Kidney (tissue), 14 donors: ENCODE data around the gene FCRL2. TPM values are rescaled to one million over a fixed set of nuclear protein-coding genes. Genes with fewer than 3 reads are reported as not detected.
A peak's percentile ranks its signal among the peaks of the same experiment; 100 is the strongest.

ENCODE experiments used
- DNase-seq, 5 donors: peaks; one replicate each; pipeline ENCODE4 v3.0.0-alpha.2; 2013 to 2020
- FAIRE-seq: peaks from 2 replicates; lab custom pipeline; 2012; peaks lifted over from hg19 to GRCh38; lab: Jason Lieb, UNC
- H3K27ac ChIP-seq, 2 donors: one replicate each; pipeline ENCODE4 v1.7.0; 2013; ENCODE audit warnings: low read depth in 2 of 2, low read length in 2 of 2, inconsistent platforms in 1 of 2
- H3K27me3 ChIP-seq: one replicate; pipeline ENCODE4 v1.7.1; 2013; ENCODE audit warnings: low read length, inconsistent platforms; ENCODE audit not compliant: control insufficient read depth, insufficient read depth
- H3K36me3 ChIP-seq, 3 donors: one replicate each; pipeline versions ENCODE4 v1.7.0 to v1.7.1; 2013; ENCODE audit warnings: low read length in 3 of 3, control low read depth in 1 of 3, inconsistent platforms in 1 of 3; ENCODE audit not compliant: insufficient read depth in 3 of 3, control insufficient read depth in 2 of 3
- H3K4me1 ChIP-seq, 3 donors: one replicate each; pipeline versions ENCODE4 v1.7.0 to v1.7.1; 2013; ENCODE audit warnings: low read length in 3 of 3, inconsistent platforms in 1 of 3, low read depth in 1 of 3; ENCODE audit not compliant: control insufficient read depth in 2 of 3, insufficient read depth in 2 of 3
- H3K4me3 ChIP-seq, 3 donors: one replicate each; pipeline versions ENCODE4 v1.7.0 to v1.8.1; 2013; ENCODE audit warnings: low read length in 3 of 3, control low read depth in 1 of 3, inconsistent platforms in 1 of 3
- H3K9ac ChIP-seq, 3 donors: one replicate each; pipeline versions ENCODE4 v1.7.0 to v1.7.1; 2013; ENCODE audit warnings: low read length in 3 of 3, control low read depth in 1 of 3, inconsistent platforms in 1 of 3
- H3K9me3 ChIP-seq, 3 donors: one replicate each; pipeline versions ENCODE4 v1.7.0 to v1.7.1; 2013; ENCODE audit warnings: low read length in 3 of 3, control low read depth in 1 of 3, inconsistent platforms in 1 of 3; ENCODE audit not compliant: control insufficient read depth in 2 of 3, insufficient read depth in 1 of 3
- intact Hi-C: fragments of 100-400 bp; cut with DNase I; formaldehyde crosslinking; loops from one replicate; pipeline ENCODE4 v1.11.1; 2022
- polyA plus RNA-seq: library from polyadenylated mRNA; stranded (reverse); fragments of 350-450 nt; fragmentation: Illumina TruSeq; extraction: RNeasy Lipid Tissue Mini Kit (QIAGEN cat#74804); gene quantifications from one replicate; pipeline ENCODE4 v1.2.3, GENCODE V29; 2014; ENCODE audit warnings: low read depth, low replicate concordance; ENCODE audit not compliant: insufficient read depth
- total RNA-seq: library from RNA; stranded (reverse); fragmentation: NEBNext Ultra II Directional; extraction: Animal tissue kit (Norgen Biotek cat#: 25700); gene quantifications from one replicate; pipeline ENCODE4 v1.2.1, GENCODE V29; 2021
- TF ChIP-seq, protein P1 (sequence below): IDR thresholded peaks from 3 replicates; pipeline ENCODE4 v1.5.1; 2012; ENCODE audit warnings: mild to moderate bottlenecking, moderate library complexity, borderline replicate concordance; ENCODE audit not compliant: insufficient read depth; ENCODE audit errors: extremely low read depth
- donor health status: control.
- donor health status: control.
- donor health status: control.
- donor health status: control.
- donor health status: control.
- donor health status: DM: yes; HTN: yes; CAD: no.
- donor health status: Normal renal cell carcinoma (clear cell type).

Gene FCRL2
- total and polyA plus RNA-seq, 2 donors from 2014 or later: 2.5 TPM; not detected in 1

DNA sequence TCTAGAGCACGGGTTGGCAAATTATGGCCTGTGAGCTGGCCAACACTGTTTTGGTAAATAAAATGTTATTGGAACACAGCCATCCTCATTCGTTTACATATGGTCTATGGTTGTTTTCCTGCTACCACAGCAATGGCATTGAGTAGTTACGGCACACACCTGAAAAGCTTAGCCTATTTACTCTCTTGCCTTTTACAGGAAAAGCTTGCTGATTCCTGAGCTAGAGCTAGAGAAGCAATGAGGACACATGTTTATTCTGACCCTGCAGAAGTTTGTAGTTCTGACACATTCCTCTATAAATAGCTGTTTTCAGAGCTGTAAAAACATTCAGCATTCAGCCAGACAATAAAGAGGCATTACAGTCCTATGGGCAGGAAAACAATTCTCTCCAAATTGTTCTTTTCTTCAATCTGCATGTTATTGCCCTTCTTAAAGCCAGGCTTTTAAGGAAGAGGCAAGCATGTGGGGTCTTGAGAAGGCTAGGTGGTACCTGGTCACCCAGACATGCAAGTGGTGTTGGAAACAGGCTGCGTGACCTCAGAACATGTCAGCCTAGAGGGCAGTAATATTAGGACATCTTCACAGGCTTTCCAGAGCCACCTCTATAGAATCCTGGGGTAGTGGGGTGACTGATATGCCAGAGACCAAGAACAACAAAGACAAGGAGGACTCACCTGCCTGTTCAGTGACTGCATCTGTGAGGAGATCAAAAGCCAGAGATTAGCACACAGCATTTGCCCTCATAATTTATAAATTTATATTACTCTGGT lies 1.6 kb downstream of the FCRL2 start:
- Histone ChIP-seq H3K4me3 (no peak overlapping the region), H3K27me3 (no peaks in the 10 kb centered on the region), H3K9ac (no peak overlapping the region), H3K36me3 (no peaks in the 10 kb centered on the region), H3K9me3 (no peaks in the 10 kb centered on the region), H3K27ac (no peak overlapping the region), H3K4me1 (no peaks in the 10 kb centered on the region)
- intact Hi-C loops: no loop called here
- TF ChIP-seq, protein P1, sequence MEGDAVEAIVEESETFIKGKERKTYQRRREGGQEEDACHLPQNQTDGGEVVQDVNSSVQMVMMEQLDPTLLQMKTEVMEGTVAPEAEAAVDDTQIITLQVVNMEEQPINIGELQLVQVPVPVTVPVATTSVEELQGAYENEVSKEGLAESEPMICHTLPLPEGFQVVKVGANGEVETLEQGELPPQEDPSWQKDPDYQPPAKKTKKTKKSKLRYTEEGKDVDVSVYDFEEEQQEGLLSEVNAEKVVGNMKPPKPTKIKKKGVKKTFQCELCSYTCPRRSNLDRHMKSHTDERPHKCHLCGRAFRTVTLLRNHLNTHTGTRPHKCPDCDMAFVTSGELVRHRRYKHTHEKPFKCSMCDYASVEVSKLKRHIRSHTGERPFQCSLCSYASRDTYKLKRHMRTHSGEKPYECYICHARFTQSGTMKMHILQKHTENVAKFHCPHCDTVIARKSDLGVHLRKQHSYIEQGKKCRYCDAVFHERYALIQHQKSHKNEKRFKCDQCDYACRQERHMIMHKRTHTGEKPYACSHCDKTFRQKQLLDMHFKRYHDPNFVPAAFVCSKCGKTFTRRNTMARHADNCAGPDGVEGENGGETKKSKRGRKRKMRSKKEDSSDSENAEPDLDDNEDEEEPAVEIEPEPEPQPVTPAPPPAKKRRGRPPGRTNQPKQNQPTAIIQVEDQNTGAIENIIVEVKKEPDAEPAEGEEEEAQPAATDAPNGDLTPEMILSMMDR: no peak
- FAIRE-seq: no peak
- no peak for DNase-seq

DNA sequence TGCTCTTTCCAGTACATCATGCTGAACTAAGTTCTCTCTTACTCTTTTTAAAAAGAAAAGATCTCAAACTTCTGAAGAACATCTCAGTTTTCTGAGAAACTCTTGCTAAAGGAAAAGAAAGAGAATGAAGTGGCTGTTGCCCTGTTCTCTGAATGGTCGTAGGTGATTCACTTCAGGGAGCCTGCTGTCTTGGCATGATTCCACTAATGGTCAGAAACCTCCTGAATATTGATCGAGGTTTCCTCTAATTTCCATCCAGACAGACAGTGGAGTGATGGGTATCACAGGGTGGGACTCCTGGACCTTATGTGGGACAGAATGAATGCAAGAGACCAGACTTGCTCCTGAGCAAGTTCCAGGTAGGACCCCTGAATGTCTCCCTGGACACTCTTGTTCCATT lies 2.5 kb downstream of the FCRL2 start:
- TF ChIP-seq, protein P1: no peak
- Histone ChIP-seq H3K9ac (no peak overlapping the region), H3K27ac (no peak overlapping the region)

DNA sequence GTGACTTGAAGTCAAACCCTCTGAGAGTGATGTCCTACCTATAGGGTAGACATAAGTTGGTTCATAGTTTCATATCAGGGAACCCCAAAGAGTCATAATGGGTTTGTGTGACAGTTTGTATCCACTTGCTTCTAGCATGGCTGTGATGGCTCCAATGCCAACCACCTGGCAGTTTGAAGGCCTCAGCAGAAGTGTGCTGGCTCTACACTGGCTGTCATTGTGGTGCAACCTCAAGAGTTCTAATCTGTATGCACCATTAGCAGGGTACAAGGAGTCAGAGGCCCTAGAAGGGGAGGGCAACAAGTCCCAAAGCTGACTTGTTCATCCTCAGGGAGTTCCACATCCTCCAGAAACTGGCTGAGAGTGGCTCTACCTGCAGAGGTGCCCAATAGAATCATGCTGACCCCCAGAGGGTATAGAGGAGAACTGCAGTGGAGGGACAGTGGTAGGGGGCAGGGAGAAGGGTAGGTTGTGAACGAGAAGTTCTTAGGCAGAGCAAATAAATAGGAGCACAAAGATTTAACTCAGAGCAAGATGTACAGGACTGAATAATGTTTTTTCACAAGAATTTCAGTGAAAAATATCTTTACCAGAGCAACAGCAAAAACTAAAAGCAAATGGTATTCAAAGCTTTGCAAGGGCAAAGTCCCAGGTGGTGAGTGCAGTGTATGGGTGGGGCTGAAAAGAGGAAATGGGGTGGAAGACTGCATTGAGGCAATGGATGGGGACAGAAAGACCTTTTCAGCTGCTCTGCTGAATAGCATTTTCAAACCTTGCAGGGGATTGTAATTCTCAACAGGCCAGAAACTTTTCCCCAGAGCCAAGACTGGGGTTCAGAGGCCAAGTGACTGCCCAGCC lies 3.2 kb downstream of the FCRL2 start:
- DNase-seq (peak in 1 of 5 donors; percentile 7), FAIRE-seq (no peak)
- Histone ChIP-seq H3K4me3 (no peak overlapping the region), H3K4me1 (no peaks in the 10 kb centered on the region), H3K9ac (no peak overlapping the region), H3K9me3 (no peaks in the 10 kb centered on the region), H3K27ac (no peak overlapping the region), H3K27me3 (no peaks in the 10 kb centered on the region), H3K36me3 (no peaks in the 10 kb centered on the region)
- intact Hi-C loops: no loop called here
- TF ChIP-seq, protein P1: peak; percentile 8

More for the DNA sequence above, 2.5 kb downstream of the FCRL2 start:
- no peak for DNase-seq
- intact Hi-C loops: no loop called here
- no peaks in the 10 kb centered on the region for H3K9me3 ChIP-seq
- no peak overlapping the region for H3K4me3 ChIP-seq
- no peak for FAIRE-seq
- no peaks in the 10 kb centered on the region for H3K27me3 ChIP-seq
- H3K36me3 ChIP-seq: no peaks in the 10 kb centered on the region
- H3K4me1 ChIP-seq: no peaks in the 10 kb centered on the region
